CD4-positive, alpha-beta T cell treated with Interleukin-21 for 1 hour (primary cell): ENCODE measurements around the gene TMCC1.
A peak's percentile ranks its signal among the peaks of the same experiment; 100 is the strongest.
"Not testable (repeated sequence)": the region's sequence is repeated elsewhere in the genome, so short reads cannot be mapped to it uniquely, and the experiment has no call there.

Source experiments
- DNase-seq: peaks from one replicate; pipeline ENCODE4 v3.0.0-alpha.2; 2020

TMCC1 gene

GRCh38 chr3:129715854-129716253 is 177.7 kb downstream of the TMCC1 start:
- no peak for DNase-seq

GRCh38 chr3:129708328-129708861 is 185.1 kb downstream of the TMCC1 start:
- no peak for DNase-seq

GRCh38 chr3:129705274-129705673 is 188.2 kb downstream of the TMCC1 start:
- no peak for DNase-seq

- no peak for DNase-seq
These were observed 189.6 kb downstream of the TMCC1 start for GRCh38 chr3:129703913-129704312.

- no peak for DNase-seq
These were observed 190.4 kb downstream of the TMCC1 start for GRCh38 chr3:129702934-129703712.

GRCh38 chr3:129701161-129701560 is 192.3 kb downstream of the TMCC1 start:
- no peak for DNase-seq

- DNase-seq = no peak
These were observed 193.9 kb downstream of the TMCC1 start for GRCh38 chr3:129699612-129700011.

- peak; percentile 10 for DNase-seq
These were observed 194.3 kb downstream of the TMCC1 start for GRCh38 chr3:129699199-129699598.

- no peak for DNase-seq
These were observed 196.1 kb downstream of the TMCC1 start for GRCh38 chr3:129697229-129697969.

GRCh38 chr3:129696430-129696829 is 197.1 kb downstream of the TMCC1 start:
- not testable (repeated sequence) for DNase-seq

- DNase-seq = no peak
These were observed 198.3 kb downstream of the TMCC1 start for GRCh38 chr3:129695230-129695629.

GRCh38 chr3:129694228-129694627 is 199.3 kb downstream of the TMCC1 start:
- DNase-seq = no peak

GRCh38 chr3:129692743-129693142 is 200.8 kb downstream of the TMCC1 start:
- no peak for DNase-seq

GRCh38 chr3:129690963-129691362 is 202.5 kb downstream of the TMCC1 start:
- no peak for DNase-seq

GRCh38 chr3:129690406-129690805 is 203.1 kb downstream of the TMCC1 start:
- DNase-seq = peak; percentile 84

- DNase-seq = no peak
These were observed 204.5 kb downstream of the TMCC1 start for GRCh38 chr3:129689036-129689435.

- DNase-seq = no peak
These were observed 205.1 kb downstream of the TMCC1 start for GRCh38 chr3:129688271-129688895.

GRCh38 chr3:129687586-129688125 is 205.9 kb downstream of the TMCC1 start:
- no peak for DNase-seq

GRCh38 chr3:129686941-129687340 is 206.6 kb downstream of the TMCC1 start:
- DNase-seq = no peak

GRCh38 chr3:129684270-129684669 is 209.2 kb downstream of the TMCC1 start:
- no peak for DNase-seq

GRCh38 chr3:129683201-129683600 is 210.3 kb downstream of the TMCC1 start:
- no peak for DNase-seq

GRCh38 chr3:129676985-129677384 is 216.5 kb downstream of the TMCC1 start:
- no peak for DNase-seq

GRCh38 chr3:129674798-129675123 is 218.8 kb downstream of the TMCC1 start:
- not testable (repeated sequence) for DNase-seq
